ENCODE measurements around the gene MYZAP. TPM values are rescaled to one million over a fixed set of nuclear protein-coding genes. Genes with fewer than 3 reads are reported as not detected.

The MYZAP gene
- total and polyA plus RNA-seq, 9 of the 15 experiments (the other 6 are each of a cell fraction or from before 2014, with no cell fraction given): 0.03 TPM; not detected in 8

DNA sequence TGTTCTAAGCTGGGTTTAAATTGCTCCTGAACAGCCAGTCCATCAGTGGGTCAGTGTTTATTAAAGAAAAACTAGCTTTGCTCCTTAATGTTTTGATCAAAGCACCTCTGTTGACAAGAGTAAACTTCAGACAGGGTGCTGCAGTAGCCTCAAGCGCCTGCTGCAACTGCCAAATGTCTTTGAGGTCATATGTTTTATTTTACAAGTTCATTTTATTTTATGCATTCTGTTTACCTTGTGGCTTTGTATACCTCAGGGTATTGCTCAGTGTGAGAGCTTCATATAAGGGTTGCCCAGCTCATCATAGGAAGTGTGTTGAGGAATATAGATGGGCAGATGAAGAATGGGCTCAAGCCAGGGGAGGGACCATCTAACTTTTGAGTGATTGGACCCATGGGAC is 8.5 kb downstream of the MYZAP start (continued):
- TF ChIP-seq, protein P1, sequence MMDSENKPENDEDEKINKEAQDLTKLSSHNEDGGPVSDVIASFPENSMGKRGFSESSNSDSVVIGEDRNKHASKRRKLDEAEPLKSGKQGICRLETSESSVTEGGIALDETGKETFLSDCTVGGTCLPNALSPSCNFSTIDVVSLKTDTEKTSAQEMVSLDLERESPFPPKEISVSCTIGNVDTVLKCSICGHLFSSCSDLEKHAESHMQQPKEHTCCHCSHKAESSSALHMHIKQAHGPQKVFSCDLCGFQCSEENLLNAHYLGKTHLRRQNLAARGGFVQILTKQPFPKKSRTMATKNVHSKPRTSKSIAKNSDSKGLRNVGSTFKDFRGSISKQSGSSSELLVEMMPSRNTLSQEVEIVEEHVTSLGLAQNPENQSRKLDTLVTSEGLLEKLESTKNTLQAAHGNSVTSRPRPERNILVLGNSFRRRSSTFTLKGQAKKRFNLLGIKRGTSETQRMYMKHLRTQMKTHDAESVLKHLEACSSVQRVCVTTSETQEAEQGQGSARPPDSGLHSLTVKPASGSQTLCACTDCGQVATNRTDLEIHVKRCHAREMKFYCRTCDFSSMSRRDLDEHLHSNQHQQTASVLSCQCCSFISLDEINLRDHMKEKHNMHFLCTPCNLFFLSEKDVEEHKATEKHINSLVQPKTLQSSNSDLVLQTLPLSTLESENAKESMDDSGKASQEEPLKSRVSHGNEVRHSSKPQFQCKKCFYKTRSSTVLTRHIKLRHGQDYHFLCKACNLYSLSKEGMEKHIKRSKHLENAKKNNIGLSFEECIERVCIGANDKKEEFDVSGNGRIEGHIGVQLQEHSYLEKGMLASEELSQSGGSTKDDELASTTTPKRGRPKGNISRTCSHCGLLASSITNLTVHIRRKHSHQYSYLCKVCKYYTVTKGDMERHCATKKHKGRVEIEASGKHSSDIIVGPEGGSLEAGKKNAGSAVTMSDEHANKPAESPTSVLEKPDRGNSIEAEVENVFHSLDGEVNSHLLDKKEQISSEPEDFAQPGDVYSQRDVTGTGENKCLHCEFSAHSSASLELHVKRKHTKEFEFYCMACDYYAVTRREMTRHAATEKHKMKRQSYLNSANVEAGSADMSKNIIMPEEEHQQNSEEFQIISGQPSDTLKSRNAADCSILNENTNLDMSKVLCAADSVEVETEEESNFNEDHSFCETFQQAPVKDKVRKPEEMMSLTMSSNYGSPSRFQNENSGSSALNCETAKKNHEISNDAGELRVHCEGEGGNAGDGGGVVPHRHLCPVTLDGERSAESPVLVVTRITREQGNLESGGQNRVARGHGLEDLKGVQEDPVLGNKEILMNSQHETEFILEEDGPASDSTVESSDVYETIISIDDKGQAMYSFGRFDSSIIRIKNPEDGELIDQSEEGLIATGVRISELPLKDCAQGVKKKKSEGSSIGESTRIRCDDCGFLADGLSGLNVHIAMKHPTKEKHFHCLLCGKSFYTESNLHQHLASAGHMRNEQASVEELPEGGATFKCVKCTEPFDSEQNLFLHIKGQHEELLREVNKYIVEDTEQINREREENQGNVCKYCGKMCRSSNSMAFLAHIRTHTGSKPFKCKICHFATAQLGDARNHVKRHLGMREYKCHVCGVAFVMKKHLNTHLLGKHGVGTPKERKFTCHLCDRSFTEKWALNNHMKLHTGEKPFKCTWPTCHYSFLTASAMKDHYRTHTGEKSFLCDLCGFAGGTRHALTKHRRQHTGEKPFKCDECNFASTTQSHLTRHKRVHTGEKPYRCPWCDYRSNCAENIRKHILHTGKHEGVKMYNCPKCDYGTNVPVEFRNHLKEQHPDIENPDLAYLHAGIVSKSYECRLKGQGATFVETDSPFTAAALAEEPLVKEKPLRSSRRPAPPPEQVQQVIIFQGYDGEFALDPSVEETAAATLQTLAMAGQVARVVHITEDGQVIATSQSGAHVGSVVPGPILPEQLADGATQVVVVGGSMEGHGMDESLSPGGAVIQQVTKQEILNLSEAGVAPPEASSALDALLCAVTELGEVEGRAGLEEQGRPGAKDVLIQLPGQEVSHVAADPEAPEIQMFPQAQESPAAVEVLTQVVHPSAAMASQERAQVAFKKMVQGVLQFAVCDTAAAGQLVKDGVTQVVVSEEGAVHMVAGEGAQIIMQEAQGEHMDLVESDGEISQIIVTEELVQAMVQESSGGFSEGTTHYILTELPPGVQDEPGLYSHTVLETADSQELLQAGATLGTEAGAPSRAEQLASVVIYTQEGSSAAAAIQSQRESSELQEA (IDR thresholded peaks at IDR 0.05; ENCODE audit: low read depth): no peak
- no peak for TF ChIP-seq ZNF561 (CRISPR knock-in tag; conservative IDR thresholded peaks at IDR 0.05)
- TF ChIP-seq, protein P2, sequence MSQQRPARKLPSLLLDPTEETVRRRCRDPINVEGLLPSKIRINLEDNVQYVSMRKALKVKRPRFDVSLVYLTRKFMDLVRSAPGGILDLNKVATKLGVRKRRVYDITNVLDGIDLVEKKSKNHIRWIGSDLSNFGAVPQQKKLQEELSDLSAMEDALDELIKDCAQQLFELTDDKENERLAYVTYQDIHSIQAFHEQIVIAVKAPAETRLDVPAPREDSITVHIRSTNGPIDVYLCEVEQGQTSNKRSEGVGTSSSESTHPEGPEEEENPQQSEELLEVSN (IDR thresholded peaks at IDR 0.05; ENCODE audit: borderline replicate concordance in 1 of 2, extremely low read depth in 1 of 2, insufficient read depth in 1 of 2, insufficient read length in 1 of 2, low read depth in 1 of 2, low read length in 1 of 2, poor library complexity in 1 of 2, severe bottlenecking in 1 of 2): no peak
- TF ChIP-seq SRSF3 (IDR thresholded peaks at IDR 0.05; ENCODE audit: insufficient read depth, low read length): no peak
- TF ChIP-seq, protein P3, sequence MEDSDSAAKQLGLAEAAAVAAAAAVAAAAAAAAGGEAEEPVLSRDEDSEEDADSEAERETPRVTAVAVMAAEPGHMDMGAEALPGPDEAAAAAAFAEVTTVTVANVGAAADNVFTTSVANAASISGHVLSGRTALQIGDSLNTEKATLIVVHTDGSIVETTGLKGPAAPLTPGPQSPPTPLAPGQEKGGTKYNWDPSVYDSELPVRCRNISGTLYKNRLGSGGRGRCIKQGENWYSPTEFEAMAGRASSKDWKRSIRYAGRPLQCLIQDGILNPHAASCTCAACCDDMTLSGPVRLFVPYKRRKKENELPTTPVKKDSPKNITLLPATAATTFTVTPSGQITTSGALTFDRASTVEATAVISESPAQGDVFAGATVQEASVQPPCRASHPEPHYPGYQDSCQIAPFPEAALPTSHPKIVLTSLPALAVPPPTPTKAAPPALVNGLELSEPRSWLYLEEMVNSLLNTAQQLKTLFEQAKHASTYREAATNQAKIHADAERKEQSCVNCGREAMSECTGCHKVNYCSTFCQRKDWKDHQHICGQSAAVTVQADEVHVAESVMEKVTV (CRISPR knock-in tag; IDR thresholded peaks at IDR 0.05): no peak
- no peak for TF ChIP-seq PHF20 (IDR thresholded peaks at IDR 0.05; ENCODE audit: partially characterized antibody)
